ENCODE data around the gene ADAMTS18.

ADAMTS18 gene

DNA sequence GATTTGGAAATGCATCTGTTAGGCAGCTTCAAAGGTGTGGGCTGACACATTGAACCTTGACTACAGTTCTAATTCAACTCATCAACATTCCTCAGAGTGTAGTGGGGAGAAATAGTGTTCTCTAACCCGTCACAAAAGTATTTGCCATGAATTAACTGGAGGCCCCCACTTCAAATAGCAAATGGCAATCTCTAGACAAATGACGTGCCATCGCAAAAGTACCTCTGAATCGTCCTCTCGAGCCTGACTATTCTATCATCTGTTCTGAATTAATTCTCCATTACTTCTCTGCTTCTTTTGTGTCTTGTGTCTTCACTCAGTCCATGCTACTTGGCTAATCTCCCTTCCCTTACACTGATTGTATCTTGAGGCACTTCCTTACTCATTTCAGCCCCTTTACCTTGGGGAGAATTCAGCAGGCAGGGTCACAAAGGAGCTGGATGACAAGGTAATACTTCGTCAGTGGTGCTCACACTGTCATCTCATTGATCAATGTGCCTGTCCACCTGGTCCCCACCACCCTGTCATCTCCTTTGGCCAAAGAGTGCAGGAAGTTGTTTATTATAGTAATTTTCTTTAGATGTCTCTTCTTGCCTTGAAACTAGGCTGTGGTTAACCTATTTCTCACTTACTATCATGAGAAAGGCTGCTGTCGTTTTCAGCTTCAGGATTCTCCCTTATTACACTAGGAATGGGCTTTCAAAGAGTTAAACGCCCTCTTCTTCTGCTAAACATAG lies 127.2 kb downstream of the ADAMTS18 start:
- no peak overlapping the region for H3K4me3 ChIP-seq (ENCODE audit: low read depth in 1 of 2, low read length in 2 of 2)
- H3K27ac ChIP-seq (ENCODE audit: low read length): no peak overlapping the region
- H3K4me1 ChIP-seq (ENCODE audit: insufficient read depth, low read length): peaks cover 42% of the 10 kb centered on the region
- H3K79me2 ChIP-seq (ENCODE audit: insufficient read depth, low read length): no peaks in the 10 kb centered on the region
- ATAC-seq (ENCODE audit: insufficient read depth, low read depth) (no peak), DNase-seq (no peak)
- no peak for TF ChIP-seq EZH2 (IDR thresholded peaks at IDR 0.05; ENCODE audit: borderline replicate concordance, low read depth, low read length, severe bottlenecking)
- H2AFZ ChIP-seq (ENCODE audit: low read depth, low read length): no peak overlapping the region
- no peak overlapping the region for H3K9ac ChIP-seq (ENCODE audit: low read depth, low read length)
- no peaks in the 10 kb centered on the region for H3K9me3 ChIP-seq (ENCODE audit: insufficient read depth, low read length, severe bottlenecking)
- H4K20me1 ChIP-seq (ENCODE audit: insufficient read depth, low read length): no peaks in the 10 kb centered on the region
- no peak overlapping the region for H3K4me2 ChIP-seq (ENCODE audit: insufficient read depth, low read length)
- H3K36me3 ChIP-seq (ENCODE audit: insufficient read depth, low read length): no peaks in the 10 kb centered on the region
- H3K27me3 ChIP-seq (ENCODE audit: insufficient read depth, low read length, poor library complexity): no peaks in the 10 kb centered on the region

- TF ChIP-seq CTCF (IDR thresholded peaks at IDR 0.05; ENCODE audit: borderline replicate concordance, extremely low read depth, low read length, poor library complexity, severe bottlenecking) (no peak), EZH2 (IDR thresholded peaks at IDR 0.05; ENCODE audit: borderline replicate concordance, low read depth, low read length, severe bottlenecking) (no peak)
- no peak overlapping the region for H3K9ac ChIP-seq (ENCODE audit: low read depth, low read length)
Observed at GRCh38 chr16:77306075-77306474, 128.8 kb downstream of the ADAMTS18 start.

GRCh38 chr16:77304877-77305276 lies 130.0 kb downstream of the ADAMTS18 start:
- Histone ChIP-seq H3K27ac (ENCODE audit: low read length) (no peak overlapping the region), H3K9me3 (ENCODE audit: insufficient read depth, low read length, severe bottlenecking) (no peaks in the 10 kb centered on the region), H3K4me3 (ENCODE audit: low read depth in 1 of 2, low read length in 2 of 2) (no peak overlapping the region), H3K27me3 (ENCODE audit: insufficient read depth, low read length, poor library complexity) (no peaks in the 10 kb centered on the region), H3K36me3 (ENCODE audit: insufficient read depth, low read length) (no peaks in the 10 kb centered on the region), H2AFZ (ENCODE audit: low read depth, low read length) (no peak overlapping the region), H3K9ac (ENCODE audit: low read depth, low read length) (no peak overlapping the region), H3K4me1 (ENCODE audit: insufficient read depth, low read length) (peaks cover 50% of the 10 kb centered on the region), H3K4me2 (ENCODE audit: insufficient read depth, low read length) (no peak overlapping the region), H4K20me1 (ENCODE audit: insufficient read depth, low read length) (no peaks in the 10 kb centered on the region), H3K79me2 (ENCODE audit: insufficient read depth, low read length) (no peaks in the 10 kb centered on the region)
- ATAC-seq (ENCODE audit: insufficient read depth, low read depth) (no peak), DNase-seq (no peak)
- no peak for TF ChIP-seq EZH2 (IDR thresholded peaks at IDR 0.05; ENCODE audit: borderline replicate concordance, low read depth, low read length, severe bottlenecking)
- no peak for TF ChIP-seq CTCF (IDR thresholded peaks at IDR 0.05; ENCODE audit: borderline replicate concordance, extremely low read depth, low read length, poor library complexity, severe bottlenecking)

More at GRCh38 chr16:77306075-77306474, 128.8 kb downstream of the ADAMTS18 start:
- H3K27me3 ChIP-seq (ENCODE audit: insufficient read depth, low read length, poor library complexity): no peaks in the 10 kb centered on the region
- H2AFZ ChIP-seq (ENCODE audit: low read depth, low read length): no peak overlapping the region
- peaks cover 50% of the 10 kb centered on the region for H3K4me1 ChIP-seq (ENCODE audit: insufficient read depth, low read length)
- H4K20me1 ChIP-seq (ENCODE audit: insufficient read depth, low read length): no peaks in the 10 kb centered on the region
- H3K36me3 ChIP-seq (ENCODE audit: insufficient read depth, low read length): no peaks in the 10 kb centered on the region
- no peak overlapping the region for H3K4me3 ChIP-seq (ENCODE audit: low read depth in 1 of 2, low read length in 2 of 2)
- no peaks in the 10 kb centered on the region for H3K9me3 ChIP-seq (ENCODE audit: insufficient read depth, low read length, severe bottlenecking)
- DNase-seq (peak; percentile 59), ATAC-seq (ENCODE audit: insufficient read depth, low read depth) (peak; percentile 96)
- H3K79me2 ChIP-seq (ENCODE audit: insufficient read depth, low read length): no peaks in the 10 kb centered on the region
- 0 out of 2 replicates have a peak overlapping the region, but pooled peaks have one; percentile 12 for H3K4me2 ChIP-seq (ENCODE audit: insufficient read depth, low read length)
- peak overlapping the region; percentile 24; the same call in 1 of the 2 replicates for H3K27ac ChIP-seq (ENCODE audit: low read length)

- H3K4me3 ChIP-seq (ENCODE audit: low read depth in 1 of 2, low read length in 2 of 2): no peak overlapping the region
- ATAC-seq (ENCODE audit: insufficient read depth, low read depth) (no peak), DNase-seq (no peak)
- H3K4me1 ChIP-seq (ENCODE audit: insufficient read depth, low read length): peaks cover 55% of the 10 kb centered on the region
- H3K27me3 ChIP-seq (ENCODE audit: insufficient read depth, low read length, poor library complexity): no peaks in the 10 kb centered on the region
- no peak overlapping the region for H2AFZ ChIP-seq (ENCODE audit: low read depth, low read length)
- no peak overlapping the region for H3K9ac ChIP-seq (ENCODE audit: low read depth, low read length)
- H3K36me3 ChIP-seq (ENCODE audit: insufficient read depth, low read length): no peaks in the 10 kb centered on the region
- TF ChIP-seq CTCF (IDR thresholded peaks at IDR 0.05; ENCODE audit: borderline replicate concordance, extremely low read depth, low read length, poor library complexity, severe bottlenecking) (no peak), EZH2 (IDR thresholded peaks at IDR 0.05; ENCODE audit: borderline replicate concordance, low read depth, low read length, severe bottlenecking) (no peak)
- H3K79me2 ChIP-seq (ENCODE audit: insufficient read depth, low read length): no peaks in the 10 kb centered on the region
- H3K9me3 ChIP-seq (ENCODE audit: insufficient read depth, low read length, severe bottlenecking): no peaks in the 10 kb centered on the region
- H3K4me2 ChIP-seq (ENCODE audit: insufficient read depth, low read length): no peak overlapping the region
- H4K20me1 ChIP-seq (ENCODE audit: insufficient read depth, low read length): no peaks in the 10 kb centered on the region
- H3K27ac ChIP-seq (ENCODE audit: low read length): no peak overlapping the region
Observed at GRCh38 chr16:77304134-77304533, 130.7 kb downstream of the ADAMTS18 start.

Measured in DND-41 (cell line).